K562 (cell line): ENCODE results near the gene MAST1. TPM values are rescaled to one million over a fixed set of nuclear protein-coding genes. Genes with fewer than 3 reads are reported as not detected.

ENCODE experiments used
- CCNT2 ChIP-seq: IDR thresholded peaks from 2 replicates; pipeline ENCODE4 v1.6.1; 2011; ENCODE audit warnings: borderline replicate concordance, low read depth, mild to moderate bottlenecking, moderate library complexity, mixed read lengths, low read length; ENCODE audit not compliant: insufficient read length; ENCODE audit errors: extremely low read depth
- ELF2 ChIP-seq: fragments of 250-450 bp; sonication (Bioruptor Pico); IDR thresholded peaks from 2 replicates; pipeline ENCODE4 v1.5.0; 2021; ENCODE audit warnings: mild to moderate bottlenecking
- EP300 ChIP-seq: IDR thresholded peaks from 2 replicates; pipeline ENCODE4 v1.6.1; 2012; ENCODE audit warnings: low read length, improper control_type of control experiment
- ERF ChIP-seq: fragments of 450-650 bp; formaldehyde crosslinking; IDR thresholded peaks from 2 replicates; pipeline ENCODE4 v1.4.0; 2020; ENCODE audit warnings: mild to moderate bottlenecking, mixed read lengths
- FIP1L1 ChIP-seq: fragments of 200-400 bp; formaldehyde crosslinking; IDR thresholded peaks from 2 replicates; pipeline ENCODE4 v1.6.1; 2018; ENCODE audit warnings: mild to moderate bottlenecking, low read depth, low read length; ENCODE audit not compliant: poor library complexity, severe bottlenecking
- HNRNPL ChIP-seq: fragments of 200-400 bp; formaldehyde crosslinking; IDR thresholded peaks from 2 replicates; pipeline ENCODE4 v1.6.1; 2017; ENCODE audit warnings: low read depth, mild to moderate bottlenecking, low read length
- PCBP1 ChIP-seq: fragments of 200-400 bp; formaldehyde crosslinking; IDR thresholded peaks from 2 replicates; pipeline ENCODE4 v1.6.1; 2018; ENCODE audit warnings: mild to moderate bottlenecking, low read depth, low read length; ENCODE audit not compliant: poor library complexity, severe bottlenecking
- POLR2G ChIP-seq: fragments of 200-400 bp; formaldehyde crosslinking; IDR thresholded peaks from 2 replicates; pipeline ENCODE4 v1.6.1; 2017; ENCODE audit warnings: low read depth, mild to moderate bottlenecking, antibody characterized with exemption, low read length, moderate library complexity
- POLR3A ChIP-seq: IDR thresholded peaks from 2 replicates; pipeline ENCODE4 v1.6.1; 2011; ENCODE audit warnings: borderline replicate concordance, mild to moderate bottlenecking, moderate library complexity; ENCODE audit not compliant: insufficient read length, insufficient read depth; ENCODE audit errors: extremely low read depth
- RNF2 ChIP-seq: sonication (generic); IDR thresholded peaks from 2 replicates; pipeline ENCODE4 v1.6.1; 2016
- SAFB ChIP-seq: fragments of 200-400 bp; formaldehyde crosslinking; IDR thresholded peaks from 2 replicates; pipeline ENCODE4 v1.6.1; 2017; ENCODE audit warnings: low read depth, low read length, borderline replicate concordance
- SP2 ChIP-seq: IDR thresholded peaks from 2 replicates; pipeline ENCODE4 v1.6.1; 2011; ENCODE audit warnings: mild to moderate bottlenecking, low read depth, low read length, moderate library complexity; ENCODE audit not compliant: poor library complexity, severe bottlenecking; ENCODE audit errors: extremely low read depth
- TCF3 ChIP-seq: sonication (generic); formaldehyde crosslinking; IDR thresholded peaks from 2 replicates; pipeline ENCODE4 v1.4.0; 2020; ENCODE audit warnings: mild to moderate bottlenecking, missing genetic modification reagents
- TEAD2 ChIP-seq: fragments of 450-650 bp; IDR thresholded peaks from 2 replicates; pipeline ENCODE4 v1.6.1; 2016; ENCODE audit warnings: missing genetic modification characterization, control low read depth, missing compliant biosample characterization
- ZC3H8 ChIP-seq: fragments of 450-650 bp; IDR thresholded peaks from 2 replicates; pipeline ENCODE4 v1.6.1; 2017
- ZNF324 ChIP-seq: fragments of 250-450 bp; sonication (Bioruptor Pico); IDR thresholded peaks from 2 replicates; pipeline ENCODE4 v1.4.0; 2020; ENCODE audit warnings: mild to moderate bottlenecking
- ZNF586 ChIP-seq: fragments of 450-650 bp; formaldehyde crosslinking; conservative IDR thresholded peaks from 2 replicates; pipeline ENCODE4 v1.4.0; 2020; ENCODE audit warnings: mild to moderate bottlenecking, moderate library complexity
- polyA plus RNA-seq, 8 experiments: library from polyadenylated mRNA; depleted of rRNA in 4 of 8; stranded (reverse) in 5 of 8; unstranded in 3 of 8; fragments of >200 nt; fragmentation: Nextera tagmentation in 2 of 8; fragmentation: Illumina TruSeq in 1 of 8; extraction: Ambion mirVana in 2 of 8; extraction: Trizol in 1 of 8; gene quantifications; 2 replicates each; pipeline versions ENCODE4 v1.2.1 to v1.2.3, GENCODE V29; 2011 to 2014; ENCODE audit warnings: inconsistent platforms in 1 of 8, missing spikeins in 1 of 8
- total RNA-seq, 7 experiments: library from RNA; depleted of rRNA in 6 of 7; stranded (reverse); fragments of >200 nt in 6 of 7; fragmentation: Illumina TruSeq in 2 of 7; extraction: Trizol in 2 of 7; gene quantifications; 2 replicates each; pipeline versions ENCODE4 v1.2.1 to v1.2.3, GENCODE V29; 2011 to 2021; ENCODE audit warnings: low replicate concordance in 1 of 7
- TF ChIP-seq, protein P1 (sequence below): fragments of 450-650 bp; formaldehyde crosslinking; IDR thresholded peaks from 2 replicates; pipeline ENCODE4 v1.4.0; 2020; ENCODE audit warnings: mild to moderate bottlenecking, moderate library complexity
- TF ChIP-seq, protein P2 (sequence below): fragments of 250-450 bp; sonication (Bioruptor Pico); IDR thresholded peaks from 2 replicates; pipeline ENCODE4 v1.5.0; 2020; ENCODE audit warnings: mild to moderate bottlenecking
- TF ChIP-seq, protein P3 (sequence below), 2 experiments: fragments of 450-650 bp in 1 of 2; sonication (generic) in 1 of 2; formaldehyde crosslinking; conservative IDR thresholded peaks; 2 replicates each; pipeline versions ENCODE4 v1.4.0 to v1.8.1; 2020 to 2022; ENCODE audit warnings: mild to moderate bottlenecking in 1 of 2, missing genetic modification reagents in 1 of 2
- TF ChIP-seq, protein P4 (sequence below): sonication (generic); formaldehyde crosslinking; IDR thresholded peaks from 2 replicates; pipeline ENCODE4 v1.8.0; 2022; ENCODE audit warnings: missing genetic modification reagents, mild to moderate bottlenecking, moderate library complexity, borderline replicate concordance
- TF ChIP-seq, protein P5 (sequence below): fragments of 250-450 bp; sonication (Bioruptor Pico); IDR thresholded peaks from 2 replicates; pipeline ENCODE4 v1.8.0; 2021; ENCODE audit warnings: borderline replicate concordance, mild to moderate bottlenecking, moderate library complexity; ENCODE audit not compliant: poor library complexity, severe bottlenecking

The MAST1 gene
- total and polyA plus RNA-seq, 9 of the 15 experiments (the other 6 are each of a cell fraction or from before 2014, with no cell fraction given) = 0.48 to 10.3 (median 3.9) TPM

DNA sequence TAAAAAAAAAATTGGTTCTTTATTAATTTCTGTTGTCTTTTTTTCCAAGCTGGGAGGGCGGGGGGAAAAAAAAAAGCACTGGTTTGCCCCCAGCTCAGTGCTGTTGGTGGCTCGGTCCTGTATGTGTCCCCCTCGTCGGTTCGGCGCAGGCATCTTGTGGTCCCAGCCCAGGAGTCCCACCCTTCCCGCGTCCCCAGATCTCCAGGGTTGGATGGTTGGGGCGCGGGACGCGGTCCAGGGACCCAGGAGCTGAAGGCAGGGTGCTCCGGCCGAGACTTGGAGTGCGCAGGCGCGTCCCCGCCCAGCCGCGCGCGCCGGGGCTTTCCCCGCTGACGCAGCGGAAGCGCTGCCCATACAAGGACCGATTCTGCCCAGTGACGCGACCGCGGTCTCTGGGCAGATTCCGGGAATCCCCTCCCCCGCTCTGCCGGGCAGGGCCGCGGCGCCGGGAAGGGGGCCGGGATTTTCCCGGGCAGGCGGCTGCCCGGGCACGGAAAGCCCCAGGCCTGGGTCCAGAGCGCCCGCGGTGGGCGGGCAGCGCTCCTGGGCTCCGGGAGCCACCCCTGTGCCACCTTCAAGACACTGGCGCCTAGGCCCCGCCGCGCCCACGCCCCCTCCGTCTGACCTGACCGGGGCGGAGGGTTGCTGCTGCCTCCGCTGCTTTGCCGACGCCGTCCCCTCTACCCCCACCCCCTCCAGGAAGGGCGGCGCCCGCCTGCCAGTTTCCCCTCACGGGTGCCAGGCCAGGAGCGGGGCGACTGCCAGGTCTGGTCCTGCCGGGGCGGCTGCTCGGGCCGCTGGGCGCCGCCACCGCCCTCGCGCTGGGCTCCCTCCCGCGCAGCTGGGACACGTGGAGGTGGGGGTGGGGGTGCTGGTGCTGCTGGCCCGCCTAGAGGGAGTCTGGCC lies 44.8 kb upstream of the MAST1 start (continued):
- TF ChIP-seq, protein P1, sequence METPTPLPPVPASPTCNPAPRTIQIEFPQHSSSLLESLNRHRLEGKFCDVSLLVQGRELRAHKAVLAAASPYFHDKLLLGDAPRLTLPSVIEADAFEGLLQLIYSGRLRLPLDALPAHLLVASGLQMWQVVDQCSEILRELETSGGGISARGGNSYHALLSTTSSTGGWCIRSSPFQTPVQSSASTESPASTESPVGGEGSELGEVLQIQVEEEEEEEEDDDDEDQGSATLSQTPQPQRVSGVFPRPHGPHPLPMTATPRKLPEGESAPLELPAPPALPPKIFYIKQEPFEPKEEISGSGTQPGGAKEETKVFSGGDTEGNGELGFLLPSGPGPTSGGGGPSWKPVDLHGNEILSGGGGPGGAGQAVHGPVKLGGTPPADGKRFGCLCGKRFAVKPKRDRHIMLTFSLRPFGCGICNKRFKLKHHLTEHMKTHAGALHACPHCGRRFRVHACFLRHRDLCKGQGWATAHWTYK (CRISPR knock-in tag) = peak; percentile 88
- no peak for TF ChIP-seq TEAD2 (tag)
- TF ChIP-seq, protein P2, sequence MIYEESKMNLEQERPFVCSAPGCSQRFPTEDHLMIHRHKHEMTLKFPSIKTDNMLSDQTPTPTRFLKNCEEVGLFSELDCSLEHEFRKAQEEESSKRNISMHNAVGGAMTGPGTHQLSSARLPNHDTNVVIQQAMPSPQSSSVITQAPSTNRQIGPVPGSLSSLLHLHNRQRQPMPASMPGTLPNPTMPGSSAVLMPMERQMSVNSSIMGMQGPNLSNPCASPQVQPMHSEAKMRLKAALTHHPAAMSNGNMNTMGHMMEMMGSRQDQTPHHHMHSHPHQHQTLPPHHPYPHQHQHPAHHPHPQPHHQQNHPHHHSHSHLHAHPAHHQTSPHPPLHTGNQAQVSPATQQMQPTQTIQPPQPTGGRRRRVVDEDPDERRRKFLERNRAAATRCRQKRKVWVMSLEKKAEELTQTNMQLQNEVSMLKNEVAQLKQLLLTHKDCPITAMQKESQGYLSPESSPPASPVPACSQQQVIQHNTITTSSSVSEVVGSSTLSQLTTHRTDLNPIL (CRISPR knock-in tag) = no peak
- TF ChIP-seq ELF2 (CRISPR knock-in tag) = peak; percentile 5; the same call in 1 of the 2 replicates
- 0 out of 2 replicates have a peak, but pooled peaks have one; percentile 16 for TF ChIP-seq ZNF586 (CRISPR knock-in tag)
- no peak for TF ChIP-seq POLR3A
- TF ChIP-seq TCF3 (CRISPR knock-in tag) = peak; percentile 13; the same call in 1 of the 2 replicates
- TF ChIP-seq ZNF324 = peak; percentile 70
- no peak for TF ChIP-seq ZC3H8
- TF ChIP-seq ERF = 0 out of 2 replicates have a peak, but pooled peaks have one; percentile 80
- TF ChIP-seq PCBP1 = peak; percentile 94
- TF ChIP-seq, protein P3, sequence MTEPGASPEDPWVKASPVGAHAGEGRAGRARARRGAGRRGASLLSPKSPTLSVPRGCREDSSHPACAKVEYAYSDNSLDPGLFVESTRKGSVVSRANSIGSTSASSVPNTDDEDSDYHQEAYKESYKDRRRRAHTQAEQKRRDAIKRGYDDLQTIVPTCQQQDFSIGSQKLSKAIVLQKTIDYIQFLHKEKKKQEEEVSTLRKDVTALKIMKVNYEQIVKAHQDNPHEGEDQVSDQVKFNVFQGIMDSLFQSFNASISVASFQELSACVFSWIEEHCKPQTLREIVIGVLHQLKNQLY (CRISPR knock-in tag; conservative IDR thresholded peaks at IDR 0.05) = no peak
- peak; percentile 92 for TF ChIP-seq POLR2G
- TF ChIP-seq HNRNPL = peak; percentile 100
- peak; percentile 100 for TF ChIP-seq FIP1L1
- TF ChIP-seq SAFB = peak; percentile 71
- peak; percentile 14; the same call in 1 of the 2 replicates for TF ChIP-seq RNF2
- TF ChIP-seq CCNT2 = peak; percentile 96
- peak; percentile 30; the same call in 1 of the 2 replicates for TF ChIP-seq EP300
- TF ChIP-seq, protein P4, sequence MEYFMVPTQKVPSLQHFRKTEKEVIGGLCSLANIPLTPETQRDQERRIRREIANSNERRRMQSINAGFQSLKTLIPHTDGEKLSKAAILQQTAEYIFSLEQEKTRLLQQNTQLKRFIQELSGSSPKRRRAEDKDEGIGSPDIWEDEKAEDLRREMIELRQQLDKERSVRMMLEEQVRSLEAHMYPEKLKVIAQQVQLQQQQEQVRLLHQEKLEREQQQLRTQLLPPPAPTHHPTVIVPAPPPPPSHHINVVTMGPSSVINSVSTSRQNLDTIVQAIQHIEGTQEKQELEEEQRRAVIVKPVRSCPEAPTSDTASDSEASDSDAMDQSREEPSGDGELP (CRISPR knock-in tag) = peak; percentile 48; the same call in 1 of the 2 replicates
- no peak for TF ChIP-seq SP2
- TF ChIP-seq, protein P5, sequence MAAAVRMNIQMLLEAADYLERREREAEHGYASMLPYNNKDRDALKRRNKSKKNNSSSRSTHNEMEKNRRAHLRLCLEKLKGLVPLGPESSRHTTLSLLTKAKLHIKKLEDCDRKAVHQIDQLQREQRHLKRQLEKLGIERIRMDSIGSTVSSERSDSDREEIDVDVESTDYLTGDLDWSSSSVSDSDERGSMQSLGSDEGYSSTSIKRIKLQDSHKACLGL = no peak
